ENCODE data around the gene LAMC3.
"Not testable (repeated sequence)": the region's sequence is repeated elsewhere in the genome, so short reads cannot be mapped to it uniquely, and the experiment has no call there.

LAMC3 gene

GRCh38 chr9:130992682-130993032 is 16.3 kb upstream of the LAMC3 start:
- no peak for TF ChIP-seq ZNF274 (IDR thresholded peaks at IDR 0.05; ENCODE audit: low read depth, low read length)
- H3K4me3 ChIP-seq (ENCODE audit: low read length), result no peak overlapping the region

- no peak overlapping the region for H3K4me3 ChIP-seq (ENCODE audit: low read length)
- TF ChIP-seq ZNF274 (IDR thresholded peaks at IDR 0.05; ENCODE audit: low read depth, low read length), result no peak
Observed at GRCh38 chr9:130993303-130994030, 15.5 kb upstream of the LAMC3 start.

- no peak overlapping the region for H3K4me3 ChIP-seq (ENCODE audit: low read length)
- TF ChIP-seq ZNF274 (IDR thresholded peaks at IDR 0.05; ENCODE audit: low read depth, low read length), result no peak
Observed at GRCh38 chr9:130994135-130995085, 14.6 kb upstream of the LAMC3 start.

- TF ChIP-seq ZNF274 (IDR thresholded peaks at IDR 0.05; ENCODE audit: low read depth, low read length), result no peak
- no peak overlapping the region for H3K4me3 ChIP-seq (ENCODE audit: low read length)
Observed at GRCh38 chr9:130995086-130996011, 13.6 kb upstream of the LAMC3 start.

GRCh38 chr9:130996205-130996604 is 12.8 kb upstream of the LAMC3 start:
- TF ChIP-seq ZNF274 (IDR thresholded peaks at IDR 0.05; ENCODE audit: low read depth, low read length), result no peak
- no peak overlapping the region for H3K4me3 ChIP-seq (ENCODE audit: low read length)

GRCh38 chr9:130996676-130997394 is 12.1 kb upstream of the LAMC3 start:
- no peak for TF ChIP-seq ZNF274 (IDR thresholded peaks at IDR 0.05; ENCODE audit: low read depth, low read length)
- no peak overlapping the region for H3K4me3 ChIP-seq (ENCODE audit: low read length)

- no peak for TF ChIP-seq ZNF274 (IDR thresholded peaks at IDR 0.05; ENCODE audit: low read depth, low read length)
- H3K4me3 ChIP-seq (ENCODE audit: low read length), result no peak overlapping the region
Observed at GRCh38 chr9:130997395-130997684, 11.6 kb upstream of the LAMC3 start.

GRCh38 chr9:130997925-130998596 is 10.9 kb upstream of the LAMC3 start:
- TF ChIP-seq ZNF274 (IDR thresholded peaks at IDR 0.05; ENCODE audit: low read depth, low read length), result no peak
- no peak overlapping the region for H3K4me3 ChIP-seq (ENCODE audit: low read length)

- no peak for TF ChIP-seq ZNF274 (IDR thresholded peaks at IDR 0.05; ENCODE audit: low read depth, low read length)
- no peak overlapping the region for H3K4me3 ChIP-seq (ENCODE audit: low read length)
Observed at GRCh38 chr9:130998597-130999244, 10.3 kb upstream of the LAMC3 start.

GRCh38 chr9:130999245-130999623 is 9.7 kb upstream of the LAMC3 start:
- H3K4me3 ChIP-seq (ENCODE audit: low read length), result no peak overlapping the region
- no peak for TF ChIP-seq ZNF274 (IDR thresholded peaks at IDR 0.05; ENCODE audit: low read depth, low read length)

GRCh38 chr9:131000526-131000925 is 8.4 kb upstream of the LAMC3 start:
- not testable (repeated sequence) for H3K4me3 ChIP-seq (ENCODE audit: low read length)

GRCh38 chr9:131001021-131001420 is 8.0 kb upstream of the LAMC3 start:
- no peak for TF ChIP-seq ZNF274 (IDR thresholded peaks at IDR 0.05; ENCODE audit: low read depth, low read length)
- no peak overlapping the region for H3K4me3 ChIP-seq (ENCODE audit: low read length)

GRCh38 chr9:131001990-131002389 is 7.0 kb upstream of the LAMC3 start:
- H3K4me3 ChIP-seq (ENCODE audit: low read length), result no peak overlapping the region
- no peak for TF ChIP-seq ZNF274 (IDR thresholded peaks at IDR 0.05; ENCODE audit: low read depth, low read length)
